Stimulated activated CD8-positive, alpha-beta memory T cell treated with anti-CD3 and anti-CD28 coated beads, Interleukin-4, amount 100 ng/mL, for 48 hours (primary cell): ENCODE results near the gene TULP4.
"Not testable (repeated sequence)": the region's sequence is repeated elsewhere in the genome, so short reads cannot be mapped to it uniquely, and the experiment has no call there.

Experiments used
- DNase-seq: peaks from one replicate; pipeline ENCODE4 v3.0.0-alpha.2; 2020

TULP4 gene

GRCh38 chr6:158296854-158297324, 15.4 kb upstream of the TULP4 start:
- not testable (repeated sequence) for DNase-seq

- DNase-seq: not testable (repeated sequence)
These were observed 14.6 kb upstream of the TULP4 start for GRCh38 chr6:158297657-158298056.

- not testable (repeated sequence) for DNase-seq
These were observed 11.7 kb upstream of the TULP4 start for GRCh38 chr6:158300306-158301143.

GRCh38 chr6:158301561-158301960, 10.7 kb upstream of the TULP4 start:
- DNase-seq: not testable (repeated sequence)

GRCh38 chr6:158302195-158302796, 10.0 kb upstream of the TULP4 start:
- not testable (repeated sequence) for DNase-seq

- no peak for DNase-seq
These were observed 9.0 kb upstream of the TULP4 start for GRCh38 chr6:158303210-158303731.

GRCh38 chr6:158304254-158304653, 8.0 kb upstream of the TULP4 start:
- no peak for DNase-seq

- DNase-seq: no peak
These were observed 2.5 kb upstream of the TULP4 start for GRCh38 chr6:158309814-158310213.

GRCh38 chr6:158311193-158311592, 1.1 kb upstream of the TULP4 start:
- DNase-seq: no peak

- no peak for DNase-seq
These were observed 639 bp upstream of the TULP4 start for GRCh38 chr6:158311626-158312025.

GRCh38 chr6:158312672-158313397, 570 bp downstream of the TULP4 start:
- no peak for DNase-seq

- no peak for DNase-seq
These were observed 1.7 kb downstream of the TULP4 start for GRCh38 chr6:158313989-158314388.

GRCh38 chr6:158314737-158315136, 2.5 kb downstream of the TULP4 start:
- DNase-seq: no peak

- DNase-seq: no peak
These were observed 3.8 kb downstream of the TULP4 start for GRCh38 chr6:158316022-158316421.

- no peak for DNase-seq
These were observed 9.7 kb downstream of the TULP4 start for GRCh38 chr6:158321960-158322359.

GRCh38 chr6:158322400-158322723, 10.1 kb downstream of the TULP4 start:
- no peak for DNase-seq

- no peak for DNase-seq
These were observed 10.7 kb downstream of the TULP4 start for GRCh38 chr6:158322724-158323560.

- no peak for DNase-seq
These were observed 11.3 kb downstream of the TULP4 start for GRCh38 chr6:158323561-158323958.

GRCh38 chr6:158324136-158324535, 11.9 kb downstream of the TULP4 start:
- no peak for DNase-seq

- DNase-seq: no peak
These were observed 14.9 kb downstream of the TULP4 start for GRCh38 chr6:158327211-158327610.

- DNase-seq: no peak
These were observed 16.7 kb downstream of the TULP4 start for GRCh38 chr6:158328952-158329351.

GRCh38 chr6:158329531-158329930, 17.3 kb downstream of the TULP4 start:
- DNase-seq: no peak

- DNase-seq: no peak
These were observed 17.8 kb downstream of the TULP4 start for GRCh38 chr6:158330016-158330415.
